NT2/D1 (cell line): Measurements from ENCODE around the gene POGZ.

Source experiments
- YY1 ChIP-seq: IDR thresholded peaks from 2 replicates; pipeline ENCODE4 v1.6.1; 2011; ENCODE audit not compliant: insufficient read length, insufficient read depth
- ZNF274 ChIP-seq: IDR thresholded peaks from 2 replicates; pipeline ENCODE4 v1.6.1; 2011; ENCODE audit warnings: mild to moderate bottlenecking, low read depth, low read length

GRCh38 chr1:151485685-151486255 lies 26.5 kb upstream of the POGZ start:
- TF ChIP-seq ZNF274 (no peak), YY1 (no peak)
